Inflammatory macrophage (primary cell): ENCODE results near the gene ECI2.
"Not testable (repeated sequence)": the region's sequence is repeated elsewhere in the genome, so short reads cannot be mapped to it uniquely, and the experiment has no call there.

Experiments used
- DNase-seq, 2 donors: peaks; one replicate each; pipeline ENCODE4 v3.0.0-alpha.2; 2020 to 2022

ECI2 gene

GRCh38 chr6:4100655-4101054 lies 34.7 kb downstream of the ECI2 start:
- no peak for DNase-seq

GRCh38 chr6:4093288-4093687 lies 42.1 kb downstream of the ECI2 start:
- DNase-seq, result no peak

- no peak for DNase-seq
Measured at GRCh38 chr6:4091941-4092340, 43.4 kb downstream of the ECI2 start.

- not testable (repeated sequence) for DNase-seq
Measured at GRCh38 chr6:4090043-4090442, 45.3 kb downstream of the ECI2 start.

GRCh38 chr6:4088704-4089103 lies 46.7 kb downstream of the ECI2 start:
- no peak for DNase-seq

GRCh38 chr6:4085332-4085700 lies 50.1 kb downstream of the ECI2 start:
- no peak for DNase-seq

- no peak for DNase-seq
Measured at GRCh38 chr6:4084444-4085331, 50.7 kb downstream of the ECI2 start.

- no peak for DNase-seq
Measured at GRCh38 chr6:4078691-4079471, 56.5 kb downstream of the ECI2 start, which contains the start of gene FAM217A. Gene FAM217A (minus strand): TSS chr6:4079137. CDS start chr6:4077414, 1,723 bp downstream.

GRCh38 chr6:4074478-4075235 lies 60.7 kb downstream of the ECI2 start:
- DNase-seq, result no peak

GRCh38 chr6:4071330-4071729 lies 64.0 kb downstream of the ECI2 start:
- DNase-seq, result no peak

GRCh38 chr6:4069199-4069598 lies 66.2 kb downstream of the ECI2 start:
- DNase-seq, result no peak

- DNase-seq, result no peak
Measured at GRCh38 chr6:4067673-4068072, 67.7 kb downstream of the ECI2 start.

GRCh38 chr6:4066029-4066755 lies 69.2 kb downstream of the ECI2 start:
- no peak for DNase-seq
